Neuronal stem cell (in vitro differentiated cells): Measurements from ENCODE around the gene MAP3K9.
A peak's percentile ranks its signal among the peaks of the same experiment; 100 is the strongest.

Source experiments
- DNase-seq: peaks from one replicate; pipeline ENCODE4 v3.0.0-alpha.2; 2013; ENCODE audit warnings: low spot score
- H2AFZ ChIP-seq: one replicate; pipeline ENCODE4 v1.6.1; 2013; ENCODE audit warnings: mild to moderate bottlenecking, low read length, inconsistent platforms
- H2AK5ac ChIP-seq: 2 replicates; pipeline ENCODE4 v1.6.1; 2013; ENCODE audit warnings: low read depth, mild to moderate bottlenecking, inconsistent platforms, low read length, moderate library complexity, mixed read lengths
- H2BK120ac ChIP-seq: 2 replicates; pipeline ENCODE4 v1.6.1; 2013; ENCODE audit warnings: low read depth, mild to moderate bottlenecking, inconsistent platforms, low read length, moderate library complexity, mixed read lengths
- H2BK12ac ChIP-seq: one replicate; pipeline ENCODE4 v1.6.1; 2013; ENCODE audit warnings: low read length, inconsistent platforms
- H2BK15ac ChIP-seq: 2 replicates; pipeline ENCODE4 v1.6.1; 2013; ENCODE audit warnings: mild to moderate bottlenecking, low read length, inconsistent platforms, mixed read lengths
- H2BK5ac ChIP-seq: one replicate; pipeline ENCODE4 v1.6.1; 2013; ENCODE audit warnings: inconsistent platforms, mild to moderate bottlenecking, low read length, moderate library complexity
- H3K14ac ChIP-seq: one replicate; pipeline ENCODE4 v1.6.1; 2013; ENCODE audit warnings: low read length, inconsistent platforms
- H3K18ac ChIP-seq: 2 replicates; pipeline ENCODE4 v1.6.1; 2013; ENCODE audit warnings: low read length, inconsistent platforms
- H3K23ac ChIP-seq: 2 replicates; pipeline ENCODE4 v1.6.1; 2013; ENCODE audit warnings: low read depth, mild to moderate bottlenecking, mixed read lengths, low read length, inconsistent platforms; ENCODE audit not compliant: poor library complexity
- H3K27ac ChIP-seq: replicated peaks from 3 replicates; pipeline ENCODE4 v1.5.1; 2013; ENCODE audit warnings: low read length, inconsistent platforms
- H3K27me3 ChIP-seq, 3 experiments: 2 replicates each; pipeline ENCODE4 v1.6.1; 2013; ENCODE audit warnings: low read length in 3 of 3, mild to moderate bottlenecking in 2 of 3, inconsistent platforms in 1 of 3, low read depth in 1 of 3, mixed read lengths in 1 of 3, moderate library complexity in 1 of 3; ENCODE audit not compliant: control insufficient read depth in 3 of 3, insufficient read depth in 3 of 3
- H3K36me3 ChIP-seq, 2 donors: replicated peaks in 1 of 2; 2 replicates each; pipeline ENCODE4 v1.6.1; 2013; ENCODE audit warnings: low read length in 2 of 2; ENCODE audit not compliant: control insufficient read depth in 2 of 2, insufficient read depth in 2 of 2
- H3K4ac ChIP-seq: 2 replicates; pipeline ENCODE4 v1.6.1; 2013; ENCODE audit warnings: inconsistent platforms, mild to moderate bottlenecking, low read length, moderate library complexity
- H3K4me1 ChIP-seq, 2 donors: 1 replicate in 1 of 2; 2 replicates in 1 of 2; pipeline ENCODE4 v1.6.1; 2013; ENCODE audit warnings: low read length in 2 of 2, low read depth in 1 of 2; ENCODE audit not compliant: control insufficient read depth in 2 of 2, insufficient read depth in 1 of 2
- H3K4me2 ChIP-seq: one replicate; pipeline ENCODE4 v1.6.1; 2013; ENCODE audit warnings: mild to moderate bottlenecking, low read length, inconsistent platforms; ENCODE audit not compliant: insufficient read depth, poor library complexity, severe bottlenecking
- H3K4me3 ChIP-seq, 2 donors: 2 replicates each; pipeline ENCODE4 v1.5.1; 2013; ENCODE audit warnings: low read length in 2 of 2, mild to moderate bottlenecking in 2 of 2, inconsistent platforms in 1 of 2, moderate library complexity in 1 of 2
- H3K79me1 ChIP-seq: one replicate; pipeline ENCODE4 v1.6.1; 2013; ENCODE audit warnings: low read depth, mild to moderate bottlenecking, inconsistent platforms, low read length, moderate library complexity
- H3K9ac ChIP-seq: one replicate; pipeline ENCODE4 v1.6.1; 2013; ENCODE audit warnings: mild to moderate bottlenecking, low read depth, low read length, inconsistent platforms; ENCODE audit not compliant: poor library complexity
- H3K9me3 ChIP-seq, 2 donors: replicated peaks in 1 of 2; 2 replicates each; pipeline versions ENCODE3 to v1.6.1; 2013; ENCODE audit warnings: low read length in 2 of 2, mild to moderate bottlenecking in 2 of 2, inconsistent platforms in 1 of 2, low read depth in 1 of 2, mixed read lengths in 1 of 2, moderate library complexity in 1 of 2; ENCODE audit not compliant: control insufficient read depth in 2 of 2, insufficient read depth in 1 of 2
- H4K8ac ChIP-seq: one replicate; pipeline ENCODE4 v1.6.1; 2013; ENCODE audit warnings: low read depth, mild to moderate bottlenecking, inconsistent platforms, low read length, moderate library complexity
- H4K91ac ChIP-seq: one replicate; pipeline ENCODE4 v1.6.1; 2013; ENCODE audit warnings: low read length, low read depth, mild to moderate bottlenecking, inconsistent platforms; ENCODE audit not compliant: poor library complexity
- WGBS, 2 donors: extraction: QIAGEN DNeasy Blood & Tissue Kit; methylation state at CpG; one replicate each; pipeline ENCODE4 v1.1.7; 2013; ENCODE audit warnings: missing lambda C conversion rate in 2 of 2, mixed read lengths in 1 of 2; ENCODE audit not compliant: insufficient read length in 2 of 2, insufficient replicate concordance in 1 of 2; ENCODE audit errors: extremely low coverage in 2 of 2; 5-methylcytosine and 5-hydroxymethylcytosine counted together

Gene MAP3K9

GRCh38 chr14:70811050-70811449 lies 1.7 kb upstream of the MAP3K9 start:
- peaks cover 0 to 3% (median 0%) of the 10 kb centered on the region in 3 experiments for H3K27me3 ChIP-seq
- peaks cover 0 to under 1% of the 10 kb centered on the region in 2 donors for H3K36me3 ChIP-seq
- no peak for DNase-seq
- peak overlapping the region; percentile 75 for H3K4me2 ChIP-seq
- no peak overlapping the region for H4K8ac ChIP-seq
- H3K4ac ChIP-seq = no peak overlapping the region
- H3K14ac ChIP-seq = no peak overlapping the region
- H2BK120ac ChIP-seq = no peak overlapping the region
- H3K9me3 ChIP-seq = no peaks in the 10 kb centered on the region
- no peak overlapping the region for H2BK15ac ChIP-seq
- H3K18ac ChIP-seq = no peak overlapping the region
- peaks cover 5% of the 10 kb centered on the region for H3K79me1 ChIP-seq
- no peak overlapping the region for H3K4me3 ChIP-seq
- H2AK5ac ChIP-seq = no peak overlapping the region
- no peak overlapping the region for H3K27ac ChIP-seq
- peaks cover 0 to 10% of the 10 kb centered on the region in 2 donors for H3K4me1 ChIP-seq
- no peak overlapping the region for H3K9ac ChIP-seq
- no peak overlapping the region for H2BK5ac ChIP-seq
- no CpG with 5 or more reads among the region's 2 CpGs for WGBS, 2 donors
- no peak overlapping the region for H2BK12ac ChIP-seq
- no peak overlapping the region for H2AFZ ChIP-seq
- no peak overlapping the region for H4K91ac ChIP-seq
- H3K23ac ChIP-seq = no peak overlapping the region

GRCh38 chr14:70810621-70811020 lies 1.3 kb upstream of the MAP3K9 start:
- H3K36me3 ChIP-seq = peaks cover 0 to 2% of the 10 kb centered on the region in 2 donors
- H3K14ac ChIP-seq = no peak overlapping the region
- no peak overlapping the region for H4K8ac ChIP-seq
- no peak for DNase-seq
- H3K4me2 ChIP-seq = peak overlapping the region; percentile 75
- H2BK120ac ChIP-seq = no peak overlapping the region
- no peak overlapping the region for H3K27ac ChIP-seq
- H3K9me3 ChIP-seq = no peaks in the 10 kb centered on the region
- peak overlapping the region; percentile 79 to 82 for H3K4me3 ChIP-seq
- no peak overlapping the region for H2BK5ac ChIP-seq
- no peak overlapping the region for H3K4ac ChIP-seq
- H3K79me1 ChIP-seq = peaks cover 5% of the 10 kb centered on the region
- H3K27me3 ChIP-seq = peaks cover 0 to 3% (median 0%) of the 10 kb centered on the region in 3 experiments
- H3K9ac ChIP-seq = no peak overlapping the region
- WGBS, 2 donors = no CpG with 5 or more reads among the region's 7 CpGs
- no peak overlapping the region for H2AFZ ChIP-seq
- H2BK15ac ChIP-seq = no peak overlapping the region
- no peak overlapping the region for H3K18ac ChIP-seq
- H3K4me1 ChIP-seq = peaks cover 0 to 10% of the 10 kb centered on the region in 2 donors
- no peak overlapping the region for H4K91ac ChIP-seq
- H2BK12ac ChIP-seq = no peak overlapping the region
- H3K23ac ChIP-seq = no peak overlapping the region
- no peak overlapping the region for H2AK5ac ChIP-seq

- H3K23ac ChIP-seq = peak overlapping the region; percentile 65
- H3K36me3 ChIP-seq = peaks cover 0 to 2% of the 10 kb centered on the region in 2 donors
- H3K9me3 ChIP-seq = no peaks in the 10 kb centered on the region
- H2AFZ ChIP-seq = peak overlapping the region; percentile 98
- H3K4me2 ChIP-seq = peak overlapping the region; percentile 95
- H3K27ac ChIP-seq = peak overlapping the region; percentile 57
- peak; percentile 51 for DNase-seq
- no peak overlapping the region for H4K91ac ChIP-seq
- no peak overlapping the region for H2AK5ac ChIP-seq
- peak overlapping the region; percentile 94 for H3K18ac ChIP-seq
- peaks cover 0 to 3% (median 0%) of the 10 kb centered on the region in 3 experiments for H3K27me3 ChIP-seq
- H3K4ac ChIP-seq = no peak overlapping the region
- peak overlapping the region; percentile 96 for H3K9ac ChIP-seq
- peak overlapping the region; percentile 79 to 99 for H3K4me3 ChIP-seq
- H3K79me1 ChIP-seq = peaks cover 5% of the 10 kb centered on the region
- no peak overlapping the region for H2BK15ac ChIP-seq
- H2BK120ac ChIP-seq = no peak overlapping the region
- H3K4me1 ChIP-seq = peaks cover 0 to 9% of the 10 kb centered on the region in 2 donors
- peak overlapping the region; percentile 84 for H2BK5ac ChIP-seq
- H4K8ac ChIP-seq = no peak overlapping the region
- WGBS, 2 donors = no CpG with 5 or more reads among the region's 77 CpGs
- H2BK12ac ChIP-seq = no peak overlapping the region
- H3K14ac ChIP-seq = peak overlapping the region; percentile 91
These were observed 693 bp downstream of the MAP3K9 start for GRCh38 chr14:70808416-70809224.

GRCh38 chr14:70807898-70808415 lies 1.4 kb downstream of the MAP3K9 start:
- Histone ChIP-seq H2AK5ac (no peak overlapping the region), H3K4me3 (peak overlapping the region; percentile 79 to 99), H3K4ac (no peak overlapping the region), H3K36me3 (peaks cover 0 to 2% of the 10 kb centered on the region in 2 donors), H3K14ac (no peak overlapping the region), H2BK120ac (no peak overlapping the region), H3K27me3 (peaks cover 0 to 3% (median 0%) of the 10 kb centered on the region in 3 experiments), H3K79me1 (peaks cover 5% of the 10 kb centered on the region), H2BK12ac (no peak overlapping the region), H3K18ac (no peak overlapping the region), H2AFZ (peak overlapping the region; percentile 98), H3K9ac (no peak overlapping the region), H4K91ac (no peak overlapping the region), H2BK5ac (no peak overlapping the region), H3K23ac (no peak overlapping the region), H3K4me2 (peak overlapping the region; percentile 95), H2BK15ac (no peak overlapping the region), H3K9me3 (no peaks in the 10 kb centered on the region), H4K8ac (no peak overlapping the region), H3K4me1 (peaks cover 0 to 9% of the 10 kb centered on the region in 2 donors), H3K27ac (peak overlapping the region; percentile 52)
- no CpG with 5 or more reads among the region's 6 CpGs for WGBS, 2 donors
- DNase-seq = no peak
